GM12878 (cell line): Measurements from ENCODE around the gene CGGBP1. TPM values are rescaled to one million over a fixed set of nuclear protein-coding genes. Genes with fewer than 3 reads are reported as not detected.

Source experiments
- ATAC-seq: fragments of 200-7000 bp; cut with Tn5 transposase; 3 replicates; pipeline ENCODE4 v1.9.1; 2020; ENCODE audit warnings: mild to moderate bottlenecking, moderate library complexity
- BruUV-seq: library from RNA; stranded (reverse); fragments of 400-500 nt; replicated peaks from 2 replicates; lab custom pipeline; 2021; lab: Mats Ljungman, UMichigan
- CTCF ChIA-PET: fragments of 300-600 bp; sonication (Branson Sonifier 250); formaldehyde crosslinking; extraction: SDS; loops from one replicate; lab custom pipeline; 2021; ENCODE audit warnings: inconsistent platforms; lab: Yijun Ruan, JAX
- POLR2A ChIA-PET: fragments of 350-600 bp; formaldehyde crosslinking; extraction: SDS; loops from one replicate; lab custom pipeline; 2021; ENCODE audit warnings: inconsistent platforms; lab: Charles Lee
- RAD21 ChIA-PET: fragments of 300-600 bp; sonication (Branson Sonifier 250); formaldehyde crosslinking; loops from one replicate; lab custom pipeline; 2023; ENCODE audit warnings: antibody characterized with exemption; ENCODE audit not compliant: unreplicated experiment; lab: Charles Lee
- SMC1A ChIA-PET: fragments of 300-600 bp; sonication (Branson Sonifier 250); formaldehyde crosslinking; loops from one replicate; lab custom pipeline; 2023; ENCODE audit not compliant: unreplicated experiment, uncharacterized antibody; lab: Charles Lee
- DNase-seq: peaks from one replicate; pipeline ENCODE4 v3.0.0-alpha.2; 2011; ENCODE audit warnings: low read depth, low spot score
- FAIRE-seq: peaks from 3 replicates; lab custom pipeline; 2011; peaks lifted over from hg19 to GRCh38; lab: Jason Lieb, UNC
- H2AFZ ChIP-seq: 2 replicates; pipeline ENCODE4 v1.6.0; 2011; ENCODE audit warnings: low read depth, low read length, control low read depth; ENCODE audit not compliant: control insufficient read depth
- H3K27ac ChIP-seq: 2 replicates; pipeline ENCODE4 v1.5.1; 2011; ENCODE audit warnings: control low read depth; ENCODE audit not compliant: control insufficient read depth, insufficient read depth
- H3K27me3 ChIP-seq, 2 experiments: replicated peaks in 1 of 2; 2 replicates each; pipeline versions ENCODE4 v1.6.0 to v1.6.1; 2011; ENCODE audit warnings: low read length in 1 of 2; ENCODE audit not compliant: control insufficient read depth in 2 of 2, insufficient read depth in 2 of 2
- H3K36me3 ChIP-seq, 2 experiments: 2 replicates each; pipeline ENCODE4 v1.5.1; 2011; ENCODE audit warnings: low read length in 1 of 2; ENCODE audit not compliant: control insufficient read depth in 2 of 2, insufficient read depth in 2 of 2
- H3K4me1 ChIP-seq: 2 replicates; pipeline ENCODE4 v1.6.1; 2011; ENCODE audit warnings: mild to moderate bottlenecking, low read length, moderate library complexity, mixed read lengths; ENCODE audit not compliant: control insufficient read depth, insufficient read depth
- H3K4me2 ChIP-seq: 2 replicates; pipeline ENCODE4 v1.6.0; 2011; ENCODE audit warnings: control low read depth; ENCODE audit not compliant: control insufficient read depth, insufficient read depth
- H3K4me3 ChIP-seq: fragments of 200-600 bp; sonication (generic); 2 replicates; pipeline ENCODE4 v1.5.1; 2016
- H3K79me2 ChIP-seq: 2 replicates; pipeline ENCODE4 v1.6.0; 2011; ENCODE audit warnings: low read length; ENCODE audit not compliant: control insufficient read depth, insufficient read depth
- H3K9ac ChIP-seq: 2 replicates; pipeline ENCODE4 v1.8.0; 2011; ENCODE audit warnings: low read length, control low read depth, mixed read lengths; ENCODE audit not compliant: control insufficient read depth, insufficient read depth
- H3K9me3 ChIP-seq: replicated peaks from 3 replicates; pipeline ENCODE4 v1.5.1; 2011; ENCODE audit warnings: mild to moderate bottlenecking, low read length; ENCODE audit not compliant: control insufficient read depth, insufficient read depth
- H4K20me1 ChIP-seq: 2 replicates; pipeline ENCODE4 v1.6.0; 2011; ENCODE audit not compliant: control insufficient read depth, insufficient read depth
- ASH2L ChIP-seq: fragments of 300-600, 200-600 bp; sonication (generic); IDR thresholded peaks from 2 replicates; pipeline ENCODE4 v1.6.1; 2017; ENCODE audit warnings: low read depth, mild to moderate bottlenecking, borderline replicate concordance
- BCLAF1 ChIP-seq: fragments of 450-650 bp; IDR thresholded peaks from 2 replicates; pipeline ENCODE4 v1.6.1; 2017; ENCODE audit warnings: antibody characterized with exemption, mild to moderate bottlenecking, moderate library complexity
- MAX ChIP-seq: IDR thresholded peaks from 2 replicates; pipeline ENCODE4 v1.6.1; 2012; ENCODE audit warnings: low read depth, low read length, improper control_type of control experiment
- NR2F1 ChIP-seq: fragments of 450-650 bp; conservative IDR thresholded peaks from 2 replicates; pipeline ENCODE4 v1.6.1; 2017; ENCODE audit warnings: mild to moderate bottlenecking
- RAD51 ChIP-seq: fragments of 450-650 bp; IDR thresholded peaks from 2 replicates; pipeline ENCODE4 v1.6.1; 2016; ENCODE audit warnings: moderate library complexity, mild to moderate bottlenecking, inconsistent platforms
- SMARCA5 ChIP-seq: fragments of 450-650 bp; IDR thresholded peaks from 2 replicates; pipeline ENCODE4 v1.6.1; 2017; ENCODE audit warnings: mild to moderate bottlenecking
- TCF12 ChIP-seq: IDR thresholded peaks from 2 replicates; pipeline ENCODE4 v1.6.1; 2011; ENCODE audit warnings: low read depth, mild to moderate bottlenecking, low read length
- WGBS: methylation state at CpG from one replicate; pipeline ENCODE4 v1.1.6; 2016; ENCODE audit warnings: low lambda C conversion rate; ENCODE audit not compliant: insufficient replicate concordance, insufficient coverage; ENCODE audit errors: missing lambda C conversion rate; 5-methylcytosine and 5-hydroxymethylcytosine counted together
- in situ Hi-C: fragments of 300-500 bp; cut with MboI; formaldehyde crosslinking; loops from 9 replicates; pipeline ENCODE4 v1.14.3; 2018; ENCODE audit warnings: mixed read lengths
- intact Hi-C: fragments of 100-400 bp; cut with micrococcal nuclease; formaldehyde crosslinking; loops from one replicate; pipeline ENCODE4 v1.14.2; 2022; ENCODE audit not compliant: unreplicated experiment
- polyA plus RNA-seq, 11 experiments: library from polyadenylated mRNA; depleted of rRNA in 4 of 11; unstranded in 6 of 11; stranded (reverse) in 5 of 11; fragments of >200 nt; fragmentation: Nextera tagmentation in 4 of 11; fragmentation: Illumina TruSeq in 1 of 11; extraction: Ambion mirVana in 4 of 11; extraction: Trizol in 1 of 11; gene quantifications; 1 replicate in 1 of 11; 2 replicates in 10 of 11; pipeline versions ENCODE4 v1.2.1 to v1.2.3, GENCODE V29; 2011 to 2016; ENCODE audit warnings: inconsistent platforms in 2 of 11, missing spikeins in 2 of 11, low read depth in 1 of 11
- total RNA-seq, 4 experiments: library from RNA; depleted of rRNA in 3 of 4; stranded (reverse); fragments of >200 nt in 3 of 4; fragmentation: Illumina TruSeq in 1 of 4; extraction: Trizol in 1 of 4; gene quantifications; 2 replicates each; pipeline versions ENCODE4 v1.2.1 to v1.2.3, GENCODE V29; 2013 to 2021

Gene CGGBP1
- total and polyA plus RNA-seq, 10 of the 15 experiments (the other 5 are each of a cell fraction or from before 2014, with no cell fraction given) = 27.8 to 75.8 (median 50.4) TPM

- TF ChIP-seq MAX (peak; percentile 34; the same call in 1 of the 2 replicates), SMARCA5 (peak; percentile 49), NR2F1 (0 out of 2 replicates have a peak, but pooled peaks have one; percentile 0)
Measured at GRCh38 chr3:88059380-88060170, 770 bp upstream of the CGGBP1 start (continued).

- FAIRE-seq = no peak
- no peaks in the 10 kb centered on the region for H3K27me3 ChIP-seq
- H3K9me3 ChIP-seq = no peaks in the 10 kb centered on the region
- peak overlapping the region; percentile 86 for H3K27ac ChIP-seq
- H3K4me3 ChIP-seq = peak overlapping the region; percentile 82
- peaks cover 2% of the 10 kb centered on the region; the same call in 1 of the 2 replicates for H3K4me1 ChIP-seq
- peak overlapping the region; percentile 69 for H2AFZ ChIP-seq
- ChIA-PET CTCF (interaction anchor here (0.8 to 1.5 kb wide), 2 partner anchors 55 to 93 kb away, joined by 4 to 6 read pairs; no protein-coding TSS in a partner anchor), RAD21 (interaction anchor here (0.9 to 2.2 kb wide), 4 partner anchors 26 to 94 kb away, joined by 3 to 12 read pairs (median 5); no protein-coding TSS in a partner anchor), SMC1A (interaction anchor here (0.7 to 3.0 kb wide), 5 partner anchors 27 to 656 kb away, joined by 3 to 17 read pairs (median 4); partner anchors contain the start of gene C3orf38), POLR2A (interaction anchor here (0.8 to 1.9 kb wide), 4 partner anchors 10 to 92 kb away, joined by 3 to 27 read pairs (median 5); partner anchors contain the start of gene C3orf38)
- H3K4me2 ChIP-seq = peak overlapping the region; percentile 36
- no peak for DNase-seq
- ATAC-seq = no peak; the same call in 2 of the 3 replicates
- in situ Hi-C loops = no loop called here
- H3K36me3 ChIP-seq = peaks cover 5 to 14% of the 10 kb centered on the region in 2 experiments; a peak in 3 of 4 replicates
- 1% methylated on average over 12 of the region's 24 CpGs for WGBS
- TF ChIP-seq ASH2L (no peak), TCF12 (0 out of 2 replicates have a peak, but pooled peaks have one; percentile 3), BCLAF1 (no peak), RAD51 (no peak)
- peak overlapping the region; percentile 85 for H3K9ac ChIP-seq
- no TSS peak for BruUV-seq
- intact Hi-C loops = loop anchor here (2.0 kb wide), 1 partner anchor 93 kb away; no protein-coding TSS in a partner anchor
- H3K79me2 ChIP-seq = peaks cover 62% of the 10 kb centered on the region
- H4K20me1 ChIP-seq = no peaks in the 10 kb centered on the region; the same call in 1 of the 2 replicates
Measured at GRCh38 chr3:88058306-88058580, 562 bp downstream of the CGGBP1 start.
